MM.1S (cell line): ENCODE data around the gene DBNDD1.

Experiments
- EZH2phosphoT487 ChIP-seq: fragments of 300-600 bp; sonication (generic); IDR thresholded peaks from 2 replicates; pipeline ENCODE4 v1.6.1; 2018; ENCODE audit warnings: antibody characterized with exemption, low read length
- TF ChIP-seq, protein P1 (sequence below): fragments of 300-600 bp; sonication (generic); IDR thresholded peaks from 2 replicates; pipeline ENCODE4 v1.5.1; 2016; ENCODE audit warnings: antibody characterized with exemption, low read length, mixed read lengths

GRCh38 chr16:90028985-90029384 lies 9.7 kb upstream of the DBNDD1 start:
- TF ChIP-seq, protein P1, sequence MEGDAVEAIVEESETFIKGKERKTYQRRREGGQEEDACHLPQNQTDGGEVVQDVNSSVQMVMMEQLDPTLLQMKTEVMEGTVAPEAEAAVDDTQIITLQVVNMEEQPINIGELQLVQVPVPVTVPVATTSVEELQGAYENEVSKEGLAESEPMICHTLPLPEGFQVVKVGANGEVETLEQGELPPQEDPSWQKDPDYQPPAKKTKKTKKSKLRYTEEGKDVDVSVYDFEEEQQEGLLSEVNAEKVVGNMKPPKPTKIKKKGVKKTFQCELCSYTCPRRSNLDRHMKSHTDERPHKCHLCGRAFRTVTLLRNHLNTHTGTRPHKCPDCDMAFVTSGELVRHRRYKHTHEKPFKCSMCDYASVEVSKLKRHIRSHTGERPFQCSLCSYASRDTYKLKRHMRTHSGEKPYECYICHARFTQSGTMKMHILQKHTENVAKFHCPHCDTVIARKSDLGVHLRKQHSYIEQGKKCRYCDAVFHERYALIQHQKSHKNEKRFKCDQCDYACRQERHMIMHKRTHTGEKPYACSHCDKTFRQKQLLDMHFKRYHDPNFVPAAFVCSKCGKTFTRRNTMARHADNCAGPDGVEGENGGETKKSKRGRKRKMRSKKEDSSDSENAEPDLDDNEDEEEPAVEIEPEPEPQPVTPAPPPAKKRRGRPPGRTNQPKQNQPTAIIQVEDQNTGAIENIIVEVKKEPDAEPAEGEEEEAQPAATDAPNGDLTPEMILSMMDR: no peak
- no peak for TF ChIP-seq EZH2phosphoT487
